ENCODE data around the gene TPP1.

TPP1 gene

GRCh38 chr11:6599881-6600390 lies 19.3 kb downstream of the TPP1 start:
- Mint-ChIP-seq H3K9me3 (no peaks in the 10 kb centered on the region), H3K27me3 (no peaks in the 10 kb centered on the region), H3K4me1 (peaks cover 18% of the 10 kb centered on the region), H3K4me3 (no peak overlapping the region), H3K27ac (peak overlapping the region in 1 of 2 donors; percentile 17)
- DNase-seq (no peak), ATAC-seq (no peak)

GRCh38 chr11:6599449-6599848 lies 19.8 kb downstream of the TPP1 start:
- Mint-ChIP-seq H3K4me1 (peaks cover 21% of the 10 kb centered on the region), H3K4me3 (no peak overlapping the region), H3K9me3 (no peaks in the 10 kb centered on the region), H3K27me3 (no peaks in the 10 kb centered on the region), H3K27ac (peak overlapping the region in 1 of 2 donors; percentile 17)
- ATAC-seq = no peak
- DNase-seq = no peak

GRCh38 chr11:6598555-6598954 lies 20.7 kb downstream of the TPP1 start:
- Mint-ChIP-seq H3K27ac (no peak overlapping the region), H3K4me1 (peaks cover 30% of the 10 kb centered on the region), H3K4me3 (no peak overlapping the region), H3K9me3 (no peaks in the 10 kb centered on the region), H3K27me3 (no peaks in the 10 kb centered on the region)
- ATAC-seq (no peak), DNase-seq (no peak)

- H3K9me3 Mint-ChIP-seq = no peaks in the 10 kb centered on the region
- ATAC-seq (no peak), DNase-seq (no peak)
- no peak overlapping the region for H3K4me3 Mint-ChIP-seq
- peak overlapping the region; percentile 40 to 62 for H3K27ac Mint-ChIP-seq
- no peaks in the 10 kb centered on the region for H3K27me3 Mint-ChIP-seq
- peaks cover 33% of the 10 kb centered on the region for H3K4me1 Mint-ChIP-seq
Measured at GRCh38 chr11:6596239-6596877, 22.9 kb downstream of the TPP1 start.

GRCh38 chr11:6594142-6594768 lies 25.0 kb downstream of the TPP1 start:
- DNase-seq (no peak), ATAC-seq (no peak)
- no peaks in the 10 kb centered on the region for H3K9me3 Mint-ChIP-seq
- H3K27me3 Mint-ChIP-seq = no peaks in the 10 kb centered on the region
- peak overlapping the region; percentile 4 to 24 for H3K27ac Mint-ChIP-seq
- peaks cover 28% of the 10 kb centered on the region for H3K4me1 Mint-ChIP-seq
- no peak overlapping the region for H3K4me3 Mint-ChIP-seq

- DNase-seq (no peak), ATAC-seq (no peak)
- no peaks in the 10 kb centered on the region for H3K4me1 Mint-ChIP-seq
- peaks cover 19% of the 10 kb centered on the region in 2 donors for H3K9me3 Mint-ChIP-seq
- H3K4me3 Mint-ChIP-seq = no peak overlapping the region
- H3K27ac Mint-ChIP-seq = no peak overlapping the region
- no peaks in the 10 kb centered on the region for H3K27me3 Mint-ChIP-seq
Measured at GRCh38 chr11:6588018-6588417, 31.2 kb downstream of the TPP1 start.

- no peaks in the 10 kb centered on the region for H3K27me3 Mint-ChIP-seq
- H3K4me3 Mint-ChIP-seq = no peak overlapping the region
- no peak for ATAC-seq
- peaks cover 23% of the 10 kb centered on the region in 2 donors for H3K9me3 Mint-ChIP-seq
- no peak overlapping the region for H3K27ac Mint-ChIP-seq
- no peaks in the 10 kb centered on the region for H3K4me1 Mint-ChIP-seq
- DNase-seq = no peak
Measured at GRCh38 chr11:6587360-6587953, 31.8 kb downstream of the TPP1 start.

GRCh38 chr11:6586434-6587359 lies 32.5 kb downstream of the TPP1 start:
- ATAC-seq (peak; percentile 20), DNase-seq (no peak)
- Mint-ChIP-seq H3K27ac (no peak overlapping the region), H3K4me3 (no peak overlapping the region), H3K9me3 (peaks cover 23% of the 10 kb centered on the region in 2 donors), H3K4me1 (no peaks in the 10 kb centered on the region), H3K27me3 (no peaks in the 10 kb centered on the region)

GRCh38 chr11:6584528-6584927 lies 34.7 kb downstream of the TPP1 start:
- Mint-ChIP-seq H3K27ac (no peak overlapping the region), H3K4me3 (no peak overlapping the region), H3K4me1 (no peaks in the 10 kb centered on the region), H3K9me3 (peaks cover 23% of the 10 kb centered on the region in 2 donors), H3K27me3 (no peaks in the 10 kb centered on the region)
- no peak for ATAC-seq
- no peak for DNase-seq

- H3K9me3 Mint-ChIP-seq = peaks cover 23% of the 10 kb centered on the region in 2 donors
Measured at GRCh38 chr11:6583584-6583983, 35.6 kb downstream of the TPP1 start.

GRCh38 chr11:6579681-6580080 lies 39.5 kb downstream of the TPP1 start:
- ATAC-seq = no peak
- Mint-ChIP-seq H3K27ac (no peak overlapping the region), H3K27me3 (no peaks in the 10 kb centered on the region), H3K9me3 (peaks cover 20% of the 10 kb centered on the region in 2 donors), H3K4me3 (no peak overlapping the region), H3K4me1 (no peaks in the 10 kb centered on the region)
- DNase-seq = no peak

More at GRCh38 chr11:6583584-6583983, 35.6 kb downstream of the TPP1 start:
- Mint-ChIP-seq H3K4me1 (no peaks in the 10 kb centered on the region), H3K27ac (no peak overlapping the region), H3K4me3 (no peak overlapping the region), H3K27me3 (no peaks in the 10 kb centered on the region)
- no peak for ATAC-seq
- DNase-seq = no peak

- peaks cover 5% of the 10 kb centered on the region in 2 donors for H3K9me3 Mint-ChIP-seq
- no peak for ATAC-seq
- no peaks in the 10 kb centered on the region for H3K27me3 Mint-ChIP-seq
- DNase-seq = no peak
- no peak overlapping the region for H3K4me3 Mint-ChIP-seq
- no peak overlapping the region for H3K27ac Mint-ChIP-seq
- H3K4me1 Mint-ChIP-seq = no peaks in the 10 kb centered on the region
Measured at GRCh38 chr11:6578134-6578533, 41.1 kb downstream of the TPP1 start.

GRCh38 chr11:6576471-6577373 lies 42.5 kb downstream of the TPP1 start:
- H3K27ac Mint-ChIP-seq = no peak overlapping the region
- DNase-seq = no peak
- no peak overlapping the region for H3K4me3 Mint-ChIP-seq
- ATAC-seq = no peak
- H3K4me1 Mint-ChIP-seq = no peaks in the 10 kb centered on the region
- no peaks in the 10 kb centered on the region for H3K27me3 Mint-ChIP-seq
- H3K9me3 Mint-ChIP-seq = no peaks in the 10 kb centered on the region

GRCh38 chr11:6574816-6575715 lies 44.2 kb downstream of the TPP1 start:
- Mint-ChIP-seq H3K27ac (no peak overlapping the region), H3K27me3 (no peaks in the 10 kb centered on the region), H3K4me1 (no peaks in the 10 kb centered on the region), H3K9me3 (no peaks in the 10 kb centered on the region), H3K4me3 (no peak overlapping the region)
- DNase-seq = no peak
- ATAC-seq = no peak

All from stimulated activated naive CD8-positive, alpha-beta T cell treated with anti-CD3 and anti-CD28 coated beads, Interleukin-15, amount 100 ng/mL, for 72 hours (primary cell).